Brain microvascular endothelial cell (primary cell): Measurements from ENCODE around the gene LOXL1.

Source experiments
- DNase-seq: peaks from one replicate; pipeline ENCODE4 v3.0.0-alpha.2; 2020
- H3K27ac ChIP-seq: fragments of 250-450 bp; sonication (Bioruptor Pico); 2 replicates; pipeline ENCODE4 v1.5.1; 2020; ENCODE audit warnings: mild to moderate bottlenecking, moderate library complexity
- H3K27me3 ChIP-seq: fragments of 250-450 bp; sonication (Bioruptor Pico); replicated peaks from 2 replicates; pipeline ENCODE4 v1.5.1; 2020; ENCODE audit warnings: mild to moderate bottlenecking
- H3K36me3 ChIP-seq: fragments of 250-450 bp; sonication (Bioruptor Pico); replicated peaks from 2 replicates; pipeline ENCODE4 v1.5.1; 2020; ENCODE audit warnings: mild to moderate bottlenecking
- H3K4me3 ChIP-seq: 2 replicates; pipeline ENCODE4 v1.5.1; 2011; ENCODE audit warnings: low read depth, mild to moderate bottlenecking, control low read depth, low read length, moderate library complexity
- in situ Hi-C: cut with HindIII; loops from 2 replicates; pipeline ENCODE4 v1.10.0; 2017; ENCODE audit warnings: low sequenced_read_pairs, low pct_ligation_motif_present
- TF ChIP-seq, protein P1 (sequence below): IDR thresholded peaks from 2 replicates; pipeline ENCODE4 v1.5.1; 2011; ENCODE audit warnings: low read depth, mild to moderate bottlenecking, moderate library complexity, low read length, control low read depth, inconsistent platforms; ENCODE audit errors: missing control alignments

The LOXL1 gene

DNA sequence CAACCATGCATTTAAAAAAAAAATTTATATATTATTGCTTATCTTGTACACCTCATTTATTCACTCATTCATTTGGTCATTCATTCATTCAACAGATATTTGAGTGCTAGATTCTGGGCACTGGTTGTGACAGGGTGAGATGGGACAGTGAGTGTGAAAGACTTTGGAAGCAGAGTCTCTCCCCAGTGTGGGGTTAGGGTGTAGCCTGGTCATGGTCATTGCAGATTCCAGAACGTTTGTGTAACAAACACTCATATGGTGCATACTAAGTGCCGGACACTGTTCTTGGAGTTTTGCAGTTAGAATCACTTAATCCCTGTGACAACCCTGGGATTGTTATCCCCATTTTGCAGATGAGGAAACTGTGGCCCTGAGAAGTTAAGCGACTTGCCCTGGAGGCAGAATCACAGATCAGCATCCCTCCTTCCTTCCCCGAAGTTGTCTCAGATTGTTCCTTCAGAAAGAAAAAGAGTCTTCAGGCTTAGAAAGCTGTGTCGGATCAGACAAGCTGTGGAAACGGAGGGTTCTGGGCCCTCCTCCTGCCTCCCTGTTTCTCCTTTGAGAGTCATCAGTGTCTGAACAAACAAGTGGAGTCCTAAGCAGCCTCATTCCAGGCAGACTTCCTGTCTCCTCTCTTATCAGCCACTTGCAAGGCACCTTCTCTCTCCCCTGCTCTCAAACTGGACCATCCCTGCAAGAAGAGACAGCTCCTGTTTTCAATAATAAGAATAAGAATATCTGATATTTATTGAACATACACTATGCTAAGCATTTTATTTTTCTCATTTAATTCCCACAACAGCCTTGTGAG is 6.3 kb downstream of the LOXL1 start:
- in situ Hi-C loops = no loop called here
- Histone ChIP-seq H3K4me3 (no peak overlapping the region), H3K27ac (peak overlapping the region; percentile 48), H3K27me3 (no peaks in the 10 kb centered on the region), H3K36me3 (peaks cover 2% of the 10 kb centered on the region)
- DNase-seq = peak; percentile 45
- TF ChIP-seq, protein P1, sequence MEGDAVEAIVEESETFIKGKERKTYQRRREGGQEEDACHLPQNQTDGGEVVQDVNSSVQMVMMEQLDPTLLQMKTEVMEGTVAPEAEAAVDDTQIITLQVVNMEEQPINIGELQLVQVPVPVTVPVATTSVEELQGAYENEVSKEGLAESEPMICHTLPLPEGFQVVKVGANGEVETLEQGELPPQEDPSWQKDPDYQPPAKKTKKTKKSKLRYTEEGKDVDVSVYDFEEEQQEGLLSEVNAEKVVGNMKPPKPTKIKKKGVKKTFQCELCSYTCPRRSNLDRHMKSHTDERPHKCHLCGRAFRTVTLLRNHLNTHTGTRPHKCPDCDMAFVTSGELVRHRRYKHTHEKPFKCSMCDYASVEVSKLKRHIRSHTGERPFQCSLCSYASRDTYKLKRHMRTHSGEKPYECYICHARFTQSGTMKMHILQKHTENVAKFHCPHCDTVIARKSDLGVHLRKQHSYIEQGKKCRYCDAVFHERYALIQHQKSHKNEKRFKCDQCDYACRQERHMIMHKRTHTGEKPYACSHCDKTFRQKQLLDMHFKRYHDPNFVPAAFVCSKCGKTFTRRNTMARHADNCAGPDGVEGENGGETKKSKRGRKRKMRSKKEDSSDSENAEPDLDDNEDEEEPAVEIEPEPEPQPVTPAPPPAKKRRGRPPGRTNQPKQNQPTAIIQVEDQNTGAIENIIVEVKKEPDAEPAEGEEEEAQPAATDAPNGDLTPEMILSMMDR = no peak

DNA sequence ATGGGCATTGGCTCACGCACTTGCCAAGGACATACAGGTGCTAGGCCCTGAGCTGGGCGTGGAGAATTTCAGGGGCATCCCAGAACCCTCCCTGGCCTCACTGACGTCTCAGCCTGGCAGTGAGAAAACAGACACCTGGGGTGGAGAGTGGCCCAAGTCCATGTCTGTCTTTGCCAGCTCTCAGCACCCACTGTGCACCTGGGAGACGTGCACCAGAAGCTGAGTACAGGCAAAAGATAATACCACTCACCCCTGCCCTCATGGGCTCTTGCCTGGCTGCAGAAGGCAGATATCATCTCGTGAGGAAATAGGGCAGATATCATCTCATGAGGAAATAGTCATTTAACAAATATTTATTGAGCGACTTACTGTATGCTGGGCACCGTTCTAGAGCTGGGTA is 8.0 kb downstream of the LOXL1 start:
- no peak for DNase-seq
- Histone ChIP-seq H3K27ac (no peak overlapping the region), H3K27me3 (no peaks in the 10 kb centered on the region), H3K4me3 (no peak overlapping the region), H3K36me3 (peaks cover 2% of the 10 kb centered on the region)
- in situ Hi-C loops = no loop called here
- TF ChIP-seq, protein P1 = no peak

DNA sequence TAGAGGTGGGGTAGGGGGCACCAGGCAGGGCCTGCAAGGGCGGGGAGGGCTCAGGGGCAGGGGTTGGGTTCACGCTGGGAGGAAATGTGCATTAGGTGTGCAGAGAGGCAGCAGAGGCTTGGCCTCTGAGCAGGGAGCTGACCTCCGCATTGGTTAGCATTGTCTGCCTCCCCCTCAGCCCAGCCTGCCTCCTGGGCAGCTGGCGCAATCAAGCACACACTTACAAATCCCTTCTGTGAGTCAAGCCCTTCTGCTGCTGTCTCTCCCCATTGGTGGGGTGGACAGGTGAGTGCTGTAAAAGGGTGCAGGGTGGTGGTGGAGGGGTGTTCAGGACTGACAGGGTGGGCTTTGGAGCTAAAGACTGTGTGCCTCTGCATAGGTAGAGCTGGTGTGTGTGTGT is 9.3 kb downstream of the LOXL1 start:
- Histone ChIP-seq H3K27me3 (no peaks in the 10 kb centered on the region), H3K4me3 (no peak overlapping the region), H3K36me3 (peaks cover 2% of the 10 kb centered on the region)

DNA sequence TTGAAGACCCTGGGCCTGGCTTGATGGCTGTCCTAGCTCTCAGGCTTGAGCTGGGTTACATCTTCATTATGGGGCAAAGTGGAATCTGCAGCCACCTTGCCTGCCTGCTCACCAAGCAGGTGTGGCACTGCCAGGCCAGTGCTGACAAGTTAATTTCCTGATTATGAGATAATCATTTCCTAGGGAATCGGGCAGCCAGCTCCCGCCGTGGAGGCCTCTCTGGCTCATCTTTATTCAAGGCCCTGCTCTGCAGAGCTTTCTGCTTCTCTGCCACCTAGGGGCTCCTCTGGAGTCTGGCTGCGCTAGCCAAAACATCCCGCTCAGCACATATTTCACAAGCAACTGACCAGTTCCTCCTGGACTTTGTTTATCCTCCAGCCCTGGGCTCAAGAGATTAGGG is 9.9 kb downstream of the LOXL1 start:
- no peak for DNase-seq
- no peak overlapping the region for H3K4me3 ChIP-seq
- H3K36me3 ChIP-seq = peaks cover 2% of the 10 kb centered on the region
- H3K27ac ChIP-seq = no peak overlapping the region
- in situ Hi-C loops = no loop called here
- H3K27me3 ChIP-seq = no peaks in the 10 kb centered on the region
- TF ChIP-seq, protein P1 = peak; percentile 58

More for the DNA sequence above, 9.3 kb downstream of the LOXL1 start:
- TF ChIP-seq, protein P1 = no peak
- DNase-seq = no peak
- in situ Hi-C loops = no loop called here
- H3K27ac ChIP-seq = no peak overlapping the region

DNA sequence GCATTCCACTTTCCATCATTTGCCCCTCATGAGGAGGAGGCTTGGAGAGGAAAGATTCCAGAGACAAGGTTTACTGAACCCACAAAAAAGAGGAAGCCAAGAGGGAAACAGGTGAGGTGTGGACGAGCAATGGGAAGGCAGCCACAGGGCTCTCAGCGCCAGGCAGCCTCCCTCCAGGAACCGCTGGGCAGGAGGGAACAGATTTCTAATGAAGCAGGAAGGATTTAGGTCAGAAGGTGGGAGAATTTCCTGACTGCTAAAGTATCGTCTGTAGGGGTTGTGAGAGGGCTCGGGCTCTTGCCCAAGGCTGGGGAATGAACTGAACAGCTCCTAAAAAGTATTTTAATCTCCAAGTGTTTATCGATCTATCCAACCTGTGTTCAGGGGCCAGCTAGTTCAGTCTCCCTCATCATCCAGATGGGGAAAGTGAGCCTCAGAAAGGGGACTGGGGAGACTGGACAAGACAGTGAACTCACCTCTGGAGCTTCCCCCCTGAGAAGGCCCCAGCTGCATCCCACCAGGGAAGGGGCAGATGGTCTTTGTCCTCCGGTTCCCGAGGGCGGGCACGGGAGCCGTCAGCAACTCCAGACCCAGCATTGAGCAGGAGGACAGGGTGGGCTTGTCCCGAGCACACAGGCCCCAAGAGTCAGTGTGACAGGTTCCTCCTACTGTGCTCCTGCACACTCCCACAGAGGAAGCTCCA is 10.5 kb downstream of the LOXL1 start:
- H3K36me3 ChIP-seq = peaks cover 2% of the 10 kb centered on the region
- no peak for DNase-seq
- H3K27me3 ChIP-seq = no peaks in the 10 kb centered on the region
- no peak overlapping the region for H3K27ac ChIP-seq
- in situ Hi-C loops = no loop called here
- H3K4me3 ChIP-seq = no peak overlapping the region
- TF ChIP-seq, protein P1 = no peak

DNA sequence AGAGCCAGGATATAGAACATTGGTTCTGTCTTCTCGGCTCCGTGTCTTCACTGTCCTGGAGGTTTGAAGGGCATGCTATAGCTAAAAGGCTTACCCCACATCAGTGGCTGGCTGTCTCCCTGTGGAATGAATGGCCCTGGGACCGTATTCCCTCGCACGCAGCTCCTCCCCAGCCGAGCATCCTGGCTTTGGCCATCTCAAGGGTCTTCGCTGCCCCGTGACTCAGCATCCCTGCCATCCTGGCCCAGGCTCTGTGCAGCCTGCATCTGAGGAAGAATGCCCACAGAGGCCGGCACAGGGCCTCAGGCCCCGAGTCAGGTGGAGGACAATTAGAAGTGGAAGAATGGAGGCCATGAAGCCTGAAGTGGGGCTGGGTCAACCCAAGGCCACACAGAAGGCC is 11.0 kb downstream of the LOXL1 start:
- in situ Hi-C loops = no loop called here

More for the DNA sequence above, 11.0 kb downstream of the LOXL1 start:
- no peak for DNase-seq
- TF ChIP-seq, protein P1 = no peak
- Histone ChIP-seq H3K36me3 (peaks cover 1% of the 10 kb centered on the region), H3K27me3 (no peaks in the 10 kb centered on the region), H3K27ac (no peak overlapping the region), H3K4me3 (no peak overlapping the region)
